NCI-H526 treated with DMSO at 0.1 percent for 48 hours (cell line): ENCODE data around the gene MUC22.
"Not testable (repeated sequence)": the region's sequence is repeated elsewhere in the genome, so short reads cannot be mapped to it uniquely, and the experiment has no call there.

Experiments
- DNase-seq: peaks from one replicate; lab custom pipeline; 2025; lab: John Stamatoyannopoulos, UW

MUC22 gene

DNA sequence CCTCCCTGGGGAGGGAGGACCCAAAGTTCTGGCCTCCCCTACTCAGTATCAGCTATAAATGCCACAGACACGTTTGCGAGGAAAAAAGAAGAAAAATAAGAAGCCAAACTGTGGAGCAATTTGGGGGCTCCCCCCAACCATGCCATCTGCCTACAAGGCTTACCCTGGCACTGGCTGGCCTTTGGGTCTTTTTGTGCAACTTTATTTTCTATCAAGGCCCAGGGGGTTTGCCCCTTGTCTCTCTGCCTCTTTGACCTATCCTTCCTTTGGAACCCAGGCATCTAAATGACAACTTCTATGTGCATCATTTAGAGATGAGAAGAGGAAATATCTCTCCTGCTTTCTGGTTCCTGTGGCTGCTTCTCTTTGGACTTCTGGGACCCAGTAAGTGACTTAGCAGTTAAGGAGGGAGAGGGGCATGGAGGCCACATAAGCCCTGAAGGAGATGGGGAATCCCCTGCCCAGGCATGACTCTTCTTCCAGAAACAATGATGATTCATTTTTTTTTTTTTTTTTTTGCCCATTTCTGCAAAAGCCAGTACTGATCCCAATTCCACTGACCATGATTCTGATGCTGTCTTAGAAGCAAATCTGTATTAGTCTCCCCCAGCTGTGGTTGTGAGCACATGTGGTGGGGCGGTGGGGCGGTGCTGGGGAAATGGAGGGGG, at the start of gene MUC22:
Gene MUC22, plus strand, starts transcription at position 82 of the 668 bp plus-strand sequence. Its CDS starts 233 bp downstream, at position 315.
- DNase-seq, result no peak

DNA sequence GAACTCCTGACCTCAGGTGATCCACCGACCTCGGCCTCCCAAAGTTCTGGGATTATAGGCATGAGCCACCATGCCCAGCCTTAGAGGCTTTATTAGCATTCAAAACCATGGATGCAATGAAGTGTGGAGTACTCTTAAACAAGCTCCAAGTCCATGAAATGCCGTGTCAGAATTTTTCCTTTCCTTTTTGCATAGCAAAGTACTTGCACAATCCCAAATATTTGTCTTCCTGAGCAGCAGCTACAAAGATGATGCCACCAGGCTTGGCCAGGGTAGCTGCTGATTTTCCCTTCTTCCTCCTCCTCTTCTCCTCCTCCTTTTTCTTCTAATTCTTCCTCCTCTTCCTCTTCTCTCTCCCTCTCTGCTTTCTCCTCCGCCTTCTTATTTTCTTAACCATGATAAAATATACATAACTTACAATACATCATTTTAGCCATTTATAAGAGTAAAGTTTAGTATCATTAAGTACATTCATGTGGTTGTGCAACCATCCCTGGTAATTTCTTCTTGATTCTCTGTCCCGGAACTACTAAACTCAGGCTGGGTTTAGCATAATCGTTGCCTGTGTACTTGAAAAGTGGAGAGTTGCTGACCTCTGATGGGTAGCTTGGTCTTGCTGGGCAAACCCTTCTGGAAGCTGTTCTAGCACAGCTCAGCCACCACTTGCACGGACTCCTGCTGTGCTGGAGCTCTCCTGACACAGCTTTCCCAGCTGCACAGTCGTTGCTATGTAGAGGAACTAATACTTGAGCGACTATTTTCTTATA, 49.2 kb upstream of the MUC22 start:
- no peak for DNase-seq

DNA sequence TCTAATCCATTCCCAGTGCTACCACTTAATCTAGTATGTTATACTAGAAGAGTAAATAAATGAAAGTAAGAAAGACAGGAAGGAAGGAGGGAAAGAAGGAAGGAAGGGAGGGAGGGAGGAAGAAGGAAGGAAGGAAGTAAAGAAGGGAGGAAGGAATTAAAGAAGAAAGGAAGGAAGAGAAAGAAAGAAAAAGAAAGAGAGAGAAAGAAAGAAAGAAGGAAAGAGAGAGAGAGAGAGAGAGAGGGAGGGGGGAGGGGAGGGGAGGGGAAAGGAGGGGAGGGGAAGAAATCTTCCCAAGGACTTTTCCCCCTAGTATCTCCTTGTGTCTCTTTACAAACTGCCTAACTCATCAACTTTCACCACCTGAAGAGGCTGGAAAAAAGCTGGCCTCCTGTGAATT, 47.6 kb upstream of the MUC22 start:
- DNase-seq, result no peak

DNA sequence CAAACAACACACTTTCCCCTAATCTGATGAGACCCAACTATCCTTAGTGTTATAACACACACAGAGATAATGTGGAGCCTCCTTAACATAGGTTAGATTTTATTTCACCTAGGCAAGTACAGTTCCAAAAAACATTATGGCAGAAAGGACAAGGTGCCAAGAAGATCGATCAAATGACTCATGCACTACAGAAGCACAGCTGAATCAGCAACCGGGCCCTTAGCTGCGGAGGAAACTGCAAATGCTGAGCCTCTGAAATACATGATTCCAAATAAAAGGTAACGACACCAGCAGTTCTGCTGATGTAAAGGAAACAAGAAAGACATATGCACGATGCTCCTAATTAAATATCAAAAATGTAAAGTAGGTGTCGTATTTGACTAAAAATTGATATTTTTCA, 46.6 kb upstream of the MUC22 start:
- DNase-seq, result no peak

DNA sequence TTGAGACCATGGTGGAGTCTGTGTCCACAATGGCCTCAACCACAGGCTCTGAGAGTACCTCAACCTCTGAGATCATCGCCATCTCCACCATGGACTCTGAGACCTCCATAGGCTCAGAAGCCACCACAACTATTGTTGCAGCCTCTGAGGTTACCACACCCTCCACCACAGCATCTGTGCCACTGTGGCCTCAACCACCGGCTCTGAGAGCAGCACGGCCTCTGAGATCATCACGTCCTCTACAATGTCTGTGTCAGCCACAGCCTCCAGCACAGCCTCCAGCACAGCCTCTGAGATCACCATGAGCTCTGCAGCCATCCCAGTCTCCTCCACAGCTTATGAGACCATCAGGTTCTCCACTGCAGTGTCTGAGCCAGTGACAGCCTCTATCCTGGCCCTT, 46.2 kb upstream of the MUC22 start:
- DNase-seq, result no peak

DNA sequence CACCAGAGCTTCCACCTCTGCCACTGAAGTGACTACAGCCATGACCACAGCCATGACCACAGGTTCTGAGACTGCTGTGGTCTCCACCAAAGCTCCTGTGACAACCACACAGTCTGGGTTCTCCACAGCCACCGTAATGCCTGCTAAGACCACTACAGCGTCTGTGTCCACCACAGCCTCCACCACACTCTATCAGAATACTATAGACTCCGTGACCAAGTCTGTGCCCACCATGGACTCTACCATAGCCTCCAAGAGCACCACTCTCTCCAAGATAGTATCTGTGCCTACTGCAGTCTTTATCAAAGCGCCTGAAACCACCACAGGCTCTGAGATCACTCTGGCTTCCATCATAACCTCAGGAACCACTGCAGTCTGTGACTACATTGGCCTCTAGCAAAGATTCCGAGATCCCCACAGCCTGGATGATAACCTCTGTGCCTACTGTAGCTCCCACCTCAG, 45.1 kb upstream of the MUC22 start:
- no peak for DNase-seq

DNA sequence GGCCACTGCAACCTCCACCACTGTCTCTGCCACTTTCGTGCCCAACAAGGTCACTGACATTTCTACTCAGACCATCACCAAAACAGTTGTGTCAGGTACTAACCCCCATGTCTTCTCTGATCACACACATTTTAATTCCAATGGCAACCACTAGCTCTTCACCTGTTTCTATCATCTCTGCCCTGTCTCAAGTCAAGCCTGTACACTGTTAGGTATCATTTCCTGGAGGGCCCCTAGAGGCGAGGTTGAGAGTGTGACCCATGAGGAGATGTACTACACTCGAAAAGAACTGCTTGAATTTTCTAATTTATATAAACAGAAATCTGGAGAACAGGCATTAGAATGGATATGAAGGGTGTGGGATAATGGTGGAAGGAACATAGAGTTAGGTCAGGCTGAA, 44.1 kb upstream of the MUC22 start:
- DNase-seq, result no peak

DNA sequence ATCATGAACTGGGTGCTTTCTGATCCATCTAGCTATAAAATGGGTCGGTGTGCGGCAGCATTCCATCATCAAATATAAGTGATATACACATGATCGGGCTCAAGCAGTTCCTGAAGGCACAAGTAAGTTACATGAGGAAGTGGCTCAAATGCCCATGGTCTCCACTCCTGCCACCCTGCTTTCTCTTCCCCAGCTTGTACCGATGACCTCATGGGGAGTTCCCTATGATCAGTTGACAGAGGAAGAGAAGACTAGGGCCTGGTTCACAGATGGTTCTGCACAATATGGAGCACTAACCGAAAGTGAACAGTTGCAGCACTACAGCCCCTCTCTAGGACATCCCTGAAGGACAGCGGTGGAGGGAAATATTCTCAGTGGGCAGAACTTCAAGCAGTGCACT, 41.1 kb upstream of the MUC22 start:
- DNase-seq, result not testable (repeated sequence)

DNA sequence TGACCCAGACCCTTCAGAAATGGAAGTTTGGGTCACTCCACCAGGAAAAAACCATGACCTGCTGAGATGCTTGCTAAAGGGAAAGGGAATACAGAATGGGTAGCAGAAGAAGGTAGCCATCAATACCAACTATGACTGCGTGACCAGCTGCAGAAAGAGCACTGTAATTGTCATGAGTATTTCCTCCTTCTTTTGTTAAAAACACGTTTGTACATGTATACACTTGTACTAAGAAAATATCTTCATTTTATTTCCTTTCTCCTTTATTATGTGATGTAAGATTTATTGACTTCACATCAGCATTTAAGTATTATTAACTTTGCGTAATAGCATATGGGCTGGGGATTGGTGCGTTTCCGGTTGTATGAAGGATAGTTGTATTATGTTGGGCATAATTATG, 39.3 kb upstream of the MUC22 start:
- DNase-seq, result no peak

DNA sequence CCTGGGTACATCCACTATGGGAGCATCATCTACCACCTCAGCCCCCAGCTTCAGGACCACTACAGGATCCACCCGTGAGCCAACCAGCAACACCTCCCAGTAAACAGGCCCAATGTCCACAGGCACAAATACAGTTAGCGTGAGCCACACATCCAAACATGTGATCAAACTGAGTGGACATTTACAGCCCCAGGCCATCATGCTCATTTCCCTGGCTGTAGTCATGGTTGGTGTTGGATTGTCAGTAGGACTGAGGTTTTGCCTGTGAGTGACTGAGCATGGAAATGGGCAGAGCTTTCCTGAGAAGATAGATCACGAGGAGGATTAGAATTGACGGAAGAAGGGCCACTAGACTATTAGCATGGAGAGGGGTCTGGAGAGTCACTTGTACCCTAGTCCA, 37.5 kb upstream of the MUC22 start:
- no peak for DNase-seq

DNA sequence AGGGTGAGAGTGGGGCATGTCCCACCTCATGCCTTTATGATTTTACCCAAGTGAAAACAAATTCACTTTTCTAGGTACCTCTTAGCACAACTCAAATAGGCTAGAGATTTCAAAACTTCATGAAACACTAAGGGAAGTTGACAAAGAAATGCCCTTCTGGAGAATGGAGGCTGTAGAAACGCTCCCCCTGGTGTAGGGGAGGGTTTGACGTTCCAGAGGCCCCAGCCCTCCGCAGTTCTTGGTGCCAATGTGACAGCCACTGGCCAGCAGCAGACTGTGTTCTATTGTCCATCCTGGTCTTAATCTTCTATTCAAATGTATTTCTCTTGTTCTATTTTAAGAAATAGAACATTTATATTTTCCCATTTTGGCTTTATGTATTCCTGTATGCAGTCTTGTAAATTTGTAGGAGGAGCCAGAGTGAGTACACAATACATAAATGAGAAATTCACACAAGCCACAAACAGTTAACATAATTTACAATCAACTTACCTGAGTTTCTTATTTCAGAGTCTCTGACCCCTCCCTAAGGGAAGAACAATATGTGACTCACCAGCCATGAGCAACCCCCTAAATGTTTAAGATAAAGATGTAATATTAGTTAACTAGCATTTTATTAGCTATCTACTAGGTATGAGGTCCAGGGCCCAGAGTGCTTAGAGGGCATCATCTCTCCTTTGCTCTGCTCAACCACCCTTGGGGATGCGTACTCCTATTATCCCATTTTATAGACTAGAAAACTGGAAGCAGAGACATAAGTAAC, 35.6 kb upstream of the MUC22 start:
- DNase-seq, result no peak

DNA sequence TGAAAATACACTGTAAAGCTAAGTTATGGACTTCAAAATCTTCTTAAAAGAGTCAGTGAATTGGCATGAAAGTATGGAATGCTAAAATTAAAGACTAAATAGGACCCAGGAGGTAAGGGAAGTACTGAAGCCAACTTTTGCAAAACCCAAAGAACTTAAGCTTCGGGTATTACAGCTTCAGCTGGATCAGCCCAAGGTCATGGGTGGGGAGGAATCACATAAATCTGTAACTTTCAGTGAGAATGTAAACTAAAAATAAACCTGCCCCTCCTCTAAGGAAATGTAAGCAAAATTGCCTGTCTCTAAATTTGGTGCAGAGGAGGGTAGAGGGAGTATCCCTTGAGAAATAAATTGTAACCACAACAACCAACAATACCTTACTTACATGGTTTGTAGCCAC, 31.1 kb upstream of the MUC22 start:
- no peak for DNase-seq

DNA sequence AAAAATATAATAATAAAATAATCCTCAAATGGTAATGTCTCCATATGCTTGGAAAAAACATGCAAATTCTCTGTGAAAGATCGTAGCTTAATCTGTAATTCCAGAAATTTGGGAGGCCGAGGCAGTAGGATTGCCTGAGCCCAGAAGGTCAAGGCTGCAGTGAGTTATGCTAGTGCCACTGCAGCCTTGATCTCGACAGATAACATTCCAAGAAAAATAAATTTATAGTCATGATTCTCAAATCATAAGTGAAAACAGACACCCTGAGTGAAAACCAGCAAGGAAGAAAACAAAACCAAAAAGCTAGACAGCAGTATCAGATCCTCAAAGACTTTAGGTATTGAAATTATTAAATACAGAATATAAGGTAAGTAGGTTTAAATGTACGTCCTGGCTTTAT, 30.6 kb upstream of the MUC22 start:
- DNase-seq, result no peak

DNA sequence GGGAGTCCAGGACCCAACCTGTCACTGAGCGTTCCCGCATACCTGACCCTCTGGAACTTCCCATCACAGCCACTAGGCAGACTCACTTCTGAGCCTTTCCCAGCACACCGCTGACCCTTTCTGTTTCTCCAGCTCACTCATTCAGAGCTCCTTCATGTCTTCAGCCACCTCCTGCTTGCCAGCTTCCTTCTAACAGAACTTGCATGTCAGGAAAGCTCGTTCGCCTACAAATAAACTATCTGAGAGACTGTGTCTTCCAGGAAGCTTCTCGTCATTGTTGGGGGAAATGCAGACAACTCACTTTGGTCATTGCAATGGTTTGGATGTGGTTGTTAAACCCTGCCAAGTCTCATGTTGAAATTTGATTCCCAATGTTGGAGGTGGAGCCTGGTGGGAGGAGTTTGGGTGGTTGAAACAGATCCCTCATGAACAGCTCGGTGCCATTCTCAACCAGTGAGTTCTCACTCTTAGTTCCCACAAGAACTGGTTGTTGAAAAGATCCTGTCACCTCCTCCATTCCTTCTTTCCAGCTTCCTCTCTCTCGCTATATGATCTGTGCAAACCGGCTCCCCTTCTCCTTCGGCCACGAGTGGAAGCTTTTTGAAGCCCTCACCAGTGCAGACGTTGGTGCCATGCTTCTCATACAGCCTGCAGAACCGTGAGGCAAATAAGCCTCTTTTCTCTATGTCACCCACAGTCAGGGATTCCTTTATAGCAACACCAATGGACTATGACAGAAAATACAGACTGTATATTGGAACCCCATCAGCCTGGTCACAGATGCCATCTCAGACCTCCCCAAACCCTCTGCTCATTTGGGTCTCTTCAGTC, 28.1 kb upstream of the MUC22 start:
- DNase-seq, result peak; percentile 9

DNA sequence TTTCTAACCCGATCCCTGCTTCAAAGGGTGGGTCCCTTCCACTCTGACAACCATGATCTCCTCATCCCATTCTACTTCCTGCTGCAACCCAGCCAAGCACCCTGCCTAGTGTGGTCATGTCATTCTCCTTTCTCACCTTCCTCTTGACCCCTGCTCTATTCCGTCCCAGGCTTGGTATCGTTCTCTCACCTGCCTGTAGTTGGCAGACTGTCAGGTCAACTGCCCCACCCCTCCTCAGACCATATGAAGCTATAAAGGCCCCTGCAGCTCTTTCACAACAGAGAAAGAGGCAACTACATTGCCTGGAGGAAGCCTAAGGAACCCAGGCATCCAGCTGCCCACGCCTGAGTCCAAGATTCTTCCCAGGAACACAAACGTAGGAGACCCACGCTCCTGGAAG, 26.8 kb upstream of the MUC22 start, which contains the start of gene MUC21:
Gene MUC21, plus strand, starts transcription at position 280 of the 400 bp plus-strand sequence. CDS start 241 bp downstream, outside the sequence.
- no peak for DNase-seq

DNA sequence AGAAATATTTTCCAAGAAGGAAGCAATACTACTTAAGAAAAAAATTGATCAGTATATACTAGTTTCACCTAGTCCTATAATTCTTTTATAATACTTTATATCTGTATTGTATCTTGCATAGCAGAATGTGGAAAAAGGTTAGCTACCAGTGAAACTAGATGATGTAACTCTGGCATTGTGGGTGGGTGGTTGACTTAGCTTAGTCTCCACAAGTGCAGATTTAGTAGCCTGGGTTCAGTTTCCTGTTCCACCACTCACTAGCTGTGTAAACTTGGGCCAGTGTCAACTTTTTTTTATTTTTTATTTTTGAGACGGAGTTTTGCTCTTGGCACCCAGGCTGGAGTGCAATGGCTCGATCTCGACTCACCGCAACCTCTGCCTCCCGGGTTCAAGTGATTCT, 24.8 kb upstream of the MUC22 start:
- DNase-seq, result no peak

DNA sequence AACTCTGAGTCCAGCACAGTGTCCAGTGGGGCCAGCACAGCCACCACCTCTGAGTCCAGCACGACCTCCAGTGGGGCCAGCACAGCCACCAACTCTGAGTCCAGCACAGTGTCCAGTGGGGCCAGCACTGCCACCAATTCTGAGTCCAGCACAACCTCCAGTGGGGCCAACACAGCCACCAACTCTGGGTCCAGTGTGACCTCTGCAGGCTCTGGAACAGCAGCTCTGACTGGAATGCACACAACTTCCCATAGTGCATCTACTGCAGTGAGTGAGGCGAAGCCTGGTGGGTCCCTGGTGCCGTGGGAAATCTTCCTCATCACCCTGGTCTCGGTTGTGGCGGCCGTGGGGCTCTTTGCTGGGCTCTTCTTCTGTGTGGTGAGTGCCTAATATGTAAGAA, 23.0 kb upstream of the MUC22 start:
- no peak for DNase-seq

DNA sequence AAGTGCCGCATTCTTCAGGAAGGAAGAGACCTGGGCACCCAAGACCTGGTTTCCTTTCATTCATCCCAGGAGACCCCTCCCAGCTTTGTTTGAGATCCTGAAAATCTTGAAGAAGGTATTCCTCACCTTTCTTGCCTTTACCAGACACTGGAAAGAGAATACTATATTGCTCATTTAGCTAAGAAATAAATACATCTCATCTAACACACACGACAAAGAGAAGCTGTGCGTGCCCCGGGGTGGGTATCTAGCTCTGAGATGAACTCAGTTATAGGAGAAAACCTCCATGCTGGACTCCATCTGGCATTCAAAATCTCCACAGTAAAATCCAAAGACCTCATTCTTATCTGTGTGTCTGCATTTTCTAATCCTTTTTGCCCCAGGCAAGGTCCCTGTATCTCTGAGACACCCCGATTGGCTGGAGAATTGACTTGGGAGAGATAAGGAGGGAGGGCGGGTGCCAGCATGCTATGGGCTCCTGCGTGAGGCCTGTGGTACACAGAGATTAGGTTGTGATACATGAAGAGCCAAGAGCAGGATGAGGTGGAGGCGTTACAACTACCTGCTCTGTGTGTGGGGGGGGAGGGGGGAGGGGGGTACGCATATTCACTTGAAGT, 22.0 kb upstream of the MUC22 start:
- DNase-seq, result no peak

DNA sequence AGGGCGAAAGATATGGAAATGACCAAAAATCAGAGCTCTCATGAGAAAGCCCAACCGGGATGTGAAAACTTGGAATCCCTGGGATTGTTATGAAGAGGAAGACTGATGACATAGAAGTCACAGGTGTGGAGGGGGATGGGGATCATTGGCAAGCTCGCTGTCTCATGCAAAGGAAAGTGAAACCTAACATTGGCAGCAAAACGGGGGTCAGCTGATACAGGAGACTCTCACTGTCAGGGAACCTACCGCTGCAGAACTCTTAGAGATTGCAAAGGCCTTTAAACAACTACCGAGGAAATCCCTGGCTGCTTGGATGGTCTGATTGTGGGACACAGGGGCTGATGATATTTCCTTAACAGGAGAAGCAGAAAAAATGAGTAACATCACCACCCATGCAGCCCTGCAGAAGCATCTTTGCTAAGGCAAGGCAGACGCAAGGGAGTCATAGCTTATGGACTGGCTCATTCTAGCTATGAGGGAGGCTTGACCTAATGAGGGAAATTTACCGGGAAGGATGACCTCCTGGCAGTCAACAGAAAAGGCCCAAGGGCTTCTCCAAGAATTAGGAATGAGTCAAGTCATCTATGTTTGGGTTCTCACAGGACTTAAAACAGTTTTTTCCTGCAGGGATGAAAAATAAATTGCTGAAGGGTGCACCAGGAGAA, 19.7 kb upstream of the MUC22 start:
- no peak for DNase-seq

DNA sequence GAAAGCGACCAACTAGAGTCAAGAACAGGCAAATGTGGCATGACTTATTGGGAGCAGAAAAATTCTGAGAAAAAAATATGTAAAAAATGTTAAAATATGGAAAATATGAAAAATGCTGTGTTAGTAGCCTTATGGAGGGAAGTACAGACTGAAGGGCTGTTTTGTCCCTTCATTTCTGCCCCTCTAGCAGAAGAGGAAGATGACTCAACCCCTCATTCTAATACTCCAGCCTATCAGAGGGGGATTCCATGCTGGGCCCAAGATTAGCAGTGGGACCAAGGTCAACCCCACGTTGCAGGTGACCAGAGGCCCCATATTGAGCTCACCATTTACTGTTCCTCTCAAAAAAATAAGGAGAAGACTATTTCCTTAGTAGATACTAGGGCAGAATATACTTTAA, 18.4 kb upstream of the MUC22 start:
- DNase-seq, result no peak

DNA sequence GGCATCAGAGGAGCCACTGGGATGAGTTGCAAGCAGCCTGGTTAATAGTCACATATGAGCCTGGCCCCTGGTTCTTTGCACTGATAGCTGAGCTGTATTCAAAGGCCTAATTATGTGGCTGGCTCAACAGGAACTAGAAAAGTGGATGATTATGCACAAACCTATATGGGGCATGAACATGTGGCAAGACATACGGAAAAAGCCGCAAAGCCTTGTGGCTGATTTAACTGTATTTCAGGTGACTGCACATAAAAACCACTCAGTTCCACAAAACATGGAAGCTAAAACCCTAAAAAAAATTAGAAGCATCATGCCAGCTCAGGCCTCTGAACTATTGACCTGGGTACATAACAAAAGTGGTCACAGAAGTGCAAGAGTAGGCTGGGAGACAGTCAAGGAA, 13.0 kb upstream of the MUC22 start:
- DNase-seq, result no peak
